ENCODE results near the gene UCHL5.

DNA sequence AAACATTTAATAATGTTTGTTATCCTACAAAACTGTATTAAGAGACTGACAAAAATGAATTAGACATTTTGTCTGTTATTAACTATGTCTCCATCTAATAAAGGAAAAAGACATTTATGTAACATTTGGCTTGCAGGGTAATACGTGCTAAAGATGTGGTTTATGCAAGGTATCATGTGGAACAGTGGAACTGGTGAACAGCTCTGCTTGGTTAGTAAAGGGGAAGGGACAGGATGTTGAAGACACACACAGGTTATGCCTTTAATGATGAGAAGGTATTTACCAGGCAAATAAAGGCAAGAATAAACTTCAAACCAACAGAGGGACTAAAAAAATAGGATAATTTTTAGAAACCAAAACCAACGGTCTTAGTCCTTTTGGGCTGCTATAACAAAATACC is 93.1 kb downstream of the UCHL5 start:
- TF ChIP-seq, protein P1, sequence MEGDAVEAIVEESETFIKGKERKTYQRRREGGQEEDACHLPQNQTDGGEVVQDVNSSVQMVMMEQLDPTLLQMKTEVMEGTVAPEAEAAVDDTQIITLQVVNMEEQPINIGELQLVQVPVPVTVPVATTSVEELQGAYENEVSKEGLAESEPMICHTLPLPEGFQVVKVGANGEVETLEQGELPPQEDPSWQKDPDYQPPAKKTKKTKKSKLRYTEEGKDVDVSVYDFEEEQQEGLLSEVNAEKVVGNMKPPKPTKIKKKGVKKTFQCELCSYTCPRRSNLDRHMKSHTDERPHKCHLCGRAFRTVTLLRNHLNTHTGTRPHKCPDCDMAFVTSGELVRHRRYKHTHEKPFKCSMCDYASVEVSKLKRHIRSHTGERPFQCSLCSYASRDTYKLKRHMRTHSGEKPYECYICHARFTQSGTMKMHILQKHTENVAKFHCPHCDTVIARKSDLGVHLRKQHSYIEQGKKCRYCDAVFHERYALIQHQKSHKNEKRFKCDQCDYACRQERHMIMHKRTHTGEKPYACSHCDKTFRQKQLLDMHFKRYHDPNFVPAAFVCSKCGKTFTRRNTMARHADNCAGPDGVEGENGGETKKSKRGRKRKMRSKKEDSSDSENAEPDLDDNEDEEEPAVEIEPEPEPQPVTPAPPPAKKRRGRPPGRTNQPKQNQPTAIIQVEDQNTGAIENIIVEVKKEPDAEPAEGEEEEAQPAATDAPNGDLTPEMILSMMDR (CRISPR knock-in tag; IDR thresholded peaks at IDR 0.05), result no peak
- no peak for TF ChIP-seq POLR2A (IDR thresholded peaks at IDR 0.05; ENCODE audit: insufficient read depth in 1 of 2, low read depth in 2 of 2, low read length in 2 of 2)
- TF ChIP-seq ATF1 (CRISPR knock-in tag; IDR thresholded peaks at IDR 0.05), result no peak
- no peak for TF ChIP-seq FOXM1 (CRISPR knock-in tag; IDR thresholded peaks at IDR 0.05)
- TF ChIP-seq EZH2 (conservative IDR thresholded peaks at IDR 0.05; ENCODE audit: low read depth, low read length), result no peak
- no peak for TF ChIP-seq ASH2L (IDR thresholded peaks at IDR 0.05; ENCODE audit: insufficient read length, low read depth, low read length)
- TF ChIP-seq, protein P2, sequence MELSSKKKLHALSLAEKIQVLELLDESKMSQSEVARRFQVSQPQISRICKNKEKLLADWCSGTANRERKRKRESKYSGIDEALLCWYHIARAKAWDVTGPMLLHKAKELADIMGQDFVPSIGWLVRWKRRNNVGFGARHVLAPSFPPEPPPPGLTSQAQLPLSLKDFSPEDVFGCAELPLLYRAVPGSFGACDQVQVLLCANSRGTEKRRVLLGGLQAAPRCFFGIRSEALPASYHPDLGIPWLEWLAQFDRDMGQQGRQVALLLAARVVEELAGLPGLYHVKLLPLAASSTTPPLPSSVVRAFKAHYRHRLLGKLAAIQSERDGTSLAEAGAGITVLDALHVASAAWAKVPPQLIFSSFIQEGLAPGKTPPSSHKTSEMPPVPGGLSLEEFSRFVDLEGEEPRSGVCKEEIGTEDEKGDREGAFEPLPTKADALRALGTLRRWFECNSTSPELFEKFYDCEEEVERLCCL (CRISPR knock-in tag; IDR thresholded peaks at IDR 0.05; ENCODE audit: borderline replicate concordance), result no peak
- no peak for TF ChIP-seq YY1 (IDR thresholded peaks at IDR 0.05; ENCODE audit: insufficient read depth, insufficient replicate concordance, low read depth, low read length)
- TF ChIP-seq, protein P3, sequence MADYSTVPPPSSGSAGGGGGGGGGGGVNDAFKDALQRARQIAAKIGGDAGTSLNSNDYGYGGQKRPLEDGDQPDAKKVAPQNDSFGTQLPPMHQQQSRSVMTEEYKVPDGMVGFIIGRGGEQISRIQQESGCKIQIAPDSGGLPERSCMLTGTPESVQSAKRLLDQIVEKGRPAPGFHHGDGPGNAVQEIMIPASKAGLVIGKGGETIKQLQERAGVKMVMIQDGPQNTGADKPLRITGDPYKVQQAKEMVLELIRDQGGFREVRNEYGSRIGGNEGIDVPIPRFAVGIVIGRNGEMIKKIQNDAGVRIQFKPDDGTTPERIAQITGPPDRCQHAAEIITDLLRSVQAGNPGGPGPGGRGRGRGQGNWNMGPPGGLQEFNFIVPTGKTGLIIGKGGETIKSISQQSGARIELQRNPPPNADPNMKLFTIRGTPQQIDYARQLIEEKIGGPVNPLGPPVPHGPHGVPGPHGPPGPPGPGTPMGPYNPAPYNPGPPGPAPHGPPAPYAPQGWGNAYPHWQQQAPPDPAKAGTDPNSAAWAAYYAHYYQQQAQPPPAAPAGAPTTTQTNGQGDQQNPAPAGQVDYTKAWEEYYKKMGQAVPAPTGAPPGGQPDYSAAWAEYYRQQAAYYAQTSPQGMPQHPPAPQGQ (CRISPR knock-in tag; IDR thresholded peaks at IDR 0.05; ENCODE audit: borderline replicate concordance), result no peak
- TF ChIP-seq EED (CRISPR knock-in tag; IDR thresholded peaks at IDR 0.05), result no peak
- no peak for TF ChIP-seq ZSCAN9 (CRISPR knock-in tag; IDR thresholded peaks at IDR 0.05; ENCODE audit: borderline replicate concordance)
- no peak for TF ChIP-seq KDM2A (CRISPR knock-in tag; IDR thresholded peaks at IDR 0.05; ENCODE audit: borderline replicate concordance, low read depth)
- TF ChIP-seq HNRNPUL1 (IDR thresholded peaks at IDR 0.05; ENCODE audit: low read depth, low read length), result no peak
- TF ChIP-seq HCFC1 (IDR thresholded peaks at IDR 0.05; ENCODE audit: low read depth, low read length), result no peak

Data from HepG2 (cell line).